B cell (primary cell): ENCODE results near the gene IL17B. TPM values are rescaled to one million over a fixed set of nuclear protein-coding genes. Genes with fewer than 3 reads are reported as not detected.

Experiments
- ATAC-seq: fragments of 200-7000 bp; cut with Tn5 transposase; one replicate; pipeline ENCODE4 v1.10.0; 2021; ENCODE audit warnings: low read depth, mild to moderate bottlenecking, moderate number of reproducible peaks, moderate library complexity
- CTCF ChIA-PET: fragments of 350-600 bp; sonication (Branson Sonifier 250); formaldehyde crosslinking; loops from one replicate; lab custom pipeline; 2021; ENCODE audit warnings: antibody characterized with exemption, inconsistent platforms; lab: Charles Lee
- POLR2A ChIA-PET: fragments of 350-600 bp; sonication (Branson Sonifier 250); formaldehyde crosslinking; loops from one replicate; lab custom pipeline; 2021; ENCODE audit warnings: antibody characterized with exemption; lab: Charles Lee
- DNase-seq: peaks from one replicate; pipeline ENCODE4 v3.0.0; 2013
- H2AFZ ChIP-seq: 2 replicates; pipeline ENCODE4 v1.6.1; 2012; ENCODE audit warnings: mild to moderate bottlenecking, low read depth, low read length; ENCODE audit not compliant: insufficient read depth, poor library complexity, severe bottlenecking
- H3K27ac ChIP-seq, 2 donors: 1 replicate in 1 of 2; 2 replicates in 1 of 2; pipeline ENCODE4 v1.5.1; 2012 to 2013; ENCODE audit warnings: low read length in 2 of 2, mild to moderate bottlenecking in 2 of 2, moderate library complexity in 1 of 2
- H3K27me3 ChIP-seq, 4 experiments: fragments of 200-600 bp in 1 of 4; sonication (generic) in 1 of 4; replicated peaks in 1 of 4; 1 replicate in 2 of 4; 2 replicates in 2 of 4; pipeline versions ENCODE4 v1.6.1 to v1.7.0; 2013 to 2016; ENCODE audit warnings: low read length in 3 of 4, mild to moderate bottlenecking in 2 of 4, mixed read lengths in 1 of 4, moderate library complexity in 1 of 4; ENCODE audit not compliant: insufficient read depth in 4 of 4, control insufficient read depth in 3 of 4; ENCODE audit errors: control extremely low read depth in 1 of 4
- H3K36me3 ChIP-seq, 2 experiments: replicated peaks in 1 of 2; 1 replicate in 1 of 2; 2 replicates in 1 of 2; pipeline versions ENCODE4 v1.6.1 to v1.7.1; 2013; ENCODE audit warnings: low read length in 1 of 2; ENCODE audit not compliant: insufficient read depth in 2 of 2, control insufficient read depth in 1 of 2; ENCODE audit errors: control extremely low read depth in 1 of 2, extremely low read depth in 1 of 2
- H3K4me1 ChIP-seq, 2 donors: fragments of 200-600 bp in 1 of 2; sonication (generic) in 1 of 2; 1 replicate in 1 of 2; 2 replicates in 1 of 2; pipeline versions ENCODE4 v1.5.1 to v1.6.1; 2013 to 2017; ENCODE audit warnings: low read length in 2 of 2; ENCODE audit not compliant: control insufficient read depth in 2 of 2, insufficient read depth in 2 of 2
- H3K4me2 ChIP-seq: replicated peaks from 2 replicates; pipeline ENCODE3; 2012; ENCODE audit warnings: mild to moderate bottlenecking, low read depth, low read length; ENCODE audit not compliant: poor library complexity, severe bottlenecking
- H3K4me3 ChIP-seq, 5 experiments: fragments of 200-600 bp in 1 of 5; sonication (generic) in 1 of 5; 1 replicate in 3 of 5; 2 replicates in 2 of 5; pipeline versions ENCODE4 v1.5.1 to v1.7.0; 2011 to 2016; ENCODE audit warnings: low read length in 4 of 5, mild to moderate bottlenecking in 4 of 5, low read depth in 2 of 5, control low read depth in 1 of 5, moderate library complexity in 1 of 5; ENCODE audit not compliant: insufficient read depth in 1 of 5; ENCODE audit errors: control extremely low read depth in 1 of 5, extremely low read depth in 1 of 5
- H3K79me2 ChIP-seq: fragments of 200-600 bp; sonication (generic); one replicate; pipeline ENCODE4 v1.6.0; 2016; ENCODE audit warnings: low read length; ENCODE audit not compliant: control insufficient read depth, insufficient read depth
- H3K9ac ChIP-seq: fragments of 200-600 bp; sonication (generic); 2 replicates; pipeline ENCODE4 v1.6.1; 2017; ENCODE audit warnings: mild to moderate bottlenecking, low read length, moderate library complexity
- H3K9me3 ChIP-seq, 3 donors: one replicate each; pipeline versions ENCODE4 v1.6.1 to v1.7.1; 2013; ENCODE audit warnings: low read length in 2 of 3; ENCODE audit not compliant: control insufficient read depth in 2 of 3, insufficient read depth in 1 of 3; ENCODE audit errors: control extremely low read depth in 1 of 3
- H4K20me1 ChIP-seq: 2 replicates; pipeline ENCODE4 v1.6.0; 2012; ENCODE audit warnings: mild to moderate bottlenecking, low read length; ENCODE audit not compliant: insufficient read depth, control insufficient read depth, poor library complexity, severe bottlenecking
- H3K27ac Mint-ChIP-seq: one replicate; pipeline ENCODE4 v1.8.0; 2021; ENCODE audit warnings: mixed read lengths
- H3K27me3 Mint-ChIP-seq: one replicate; pipeline ENCODE4 v1.8.0; 2021; ENCODE audit warnings: mixed read lengths
- H3K4me1 Mint-ChIP-seq: one replicate; pipeline ENCODE4 v1.8.0; 2021; ENCODE audit warnings: mixed read lengths
- H3K4me3 Mint-ChIP-seq: one replicate; pipeline ENCODE4 v1.8.0; 2021; ENCODE audit warnings: mixed read lengths
- H3K9me3 Mint-ChIP-seq: one replicate; pipeline ENCODE4 v1.8.0; 2022; ENCODE audit warnings: mixed read lengths; ENCODE audit not compliant: insufficient read depth
- CTCF ChIP-seq: fragments of 200-600 bp; IDR thresholded peaks from one replicate; pipeline ENCODE4 v1.8.0; 2022; ENCODE audit warnings: antibody characterized with exemption, mild to moderate bottlenecking
- EZH2 ChIP-seq: IDR thresholded peaks from 2 replicates; pipeline ENCODE4 v1.6.1; 2012; ENCODE audit warnings: borderline replicate concordance, low read depth, mild to moderate bottlenecking, moderate library complexity, low read length; ENCODE audit not compliant: insufficient read depth, poor library complexity, severe bottlenecking
- WGBS: methylation state at CpG from one replicate; pipeline ENCODE4 v1.1.5; 2013; ENCODE audit warnings: missing lambda C conversion rate; ENCODE audit not compliant: insufficient coverage; 5-methylcytosine and 5-hydroxymethylcytosine counted together
- intact Hi-C: fragments of 100-400 bp; cut with micrococcal nuclease; formaldehyde crosslinking; loops from one replicate; pipeline ENCODE4 v1.10.0; 2022
- polyA plus RNA-seq: library from polyadenylated mRNA; depleted of rRNA; stranded (reverse); fragments of >200 nt; gene quantifications from 2 replicates; pipeline ENCODE4 v1.2.3, GENCODE V29; 2012
- total RNA-seq, 2 donors: library from RNA; stranded (reverse); fragments of 120-200 nt in 1 of 2; gene quantifications; 1 replicate in 1 of 2; 2 replicates in 1 of 2; pipeline versions ENCODE4 v1.2.3 to v1.2.4, GENCODE V29; 2013 to 2022

IL17B gene
- total and polyA plus RNA-seq, 2 donors (not counting 1 experiment from before 2014, with no cell fraction given), result not detected

DNA sequence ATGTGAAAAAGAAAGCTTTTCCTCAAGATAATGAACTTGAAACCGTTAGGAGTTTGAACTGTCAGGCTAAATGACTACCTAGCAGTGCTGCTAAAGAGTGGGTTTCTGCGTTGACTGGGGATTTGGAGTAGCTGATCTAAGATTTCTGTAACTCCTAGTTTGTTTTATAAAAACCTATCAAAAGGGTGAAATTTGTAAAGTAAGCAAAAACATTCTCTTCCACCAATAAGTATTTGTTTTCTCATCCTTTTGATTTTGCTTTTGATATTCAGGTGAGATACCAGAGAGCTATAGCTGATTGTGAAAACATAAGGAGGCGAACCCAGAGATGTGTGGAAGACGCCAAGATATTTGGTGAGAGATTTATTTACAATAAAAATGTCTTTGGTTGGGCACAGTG is 29.7 kb downstream of the IL17B start:
- Histone ChIP-seq H3K9ac (no peak overlapping the region), H3K4me3 (no peak overlapping the region), H3K27ac (no peak overlapping the region), H3K4me2 (no peak overlapping the region), H3K4me1 (peaks cover 11 to 22% of the 10 kb centered on the region in 2 donors), H3K79me2 (peaks cover 18% of the 10 kb centered on the region), H4K20me1 (peaks cover 17% of the 10 kb centered on the region), H3K36me3 (peaks cover 6 to 61% of the 10 kb centered on the region in 2 experiments), H2AFZ (no peak overlapping the region), H3K27me3 (no peaks in the 10 kb centered on the region), H3K9me3 (peaks cover 0 to 11% (median 0%) of the 10 kb centered on the region in 3 donors)
- ATAC-seq (no peak), DNase-seq (no peak)
- intact Hi-C loops, result loop anchor here (10.0 kb wide), 1 partner anchor 515 kb away; no protein-coding TSS in a partner anchor
- TF ChIP-seq CTCF (no peak), EZH2 (no peak)
- H3K27ac Mint-ChIP-seq, result no peak overlapping the region
- CTCF ChIA-PET, result interaction anchor here (1.1 to 1.4 kb wide), 2 partner anchors 12 to 21 kb away, joined by 3 read pairs; no protein-coding TSS in a partner anchor
- H3K27me3 Mint-ChIP-seq, result no peaks in the 10 kb centered on the region
- H3K4me3 Mint-ChIP-seq, result no peak overlapping the region
- WGBS, result 100% methylated on average over 3 of the region's 4 CpGs
- peaks cover 25% of the 10 kb centered on the region for H3K4me1 Mint-ChIP-seq
- POLR2A ChIA-PET, result no interaction called here
- H3K9me3 Mint-ChIP-seq, result no peaks in the 10 kb centered on the region

DNA sequence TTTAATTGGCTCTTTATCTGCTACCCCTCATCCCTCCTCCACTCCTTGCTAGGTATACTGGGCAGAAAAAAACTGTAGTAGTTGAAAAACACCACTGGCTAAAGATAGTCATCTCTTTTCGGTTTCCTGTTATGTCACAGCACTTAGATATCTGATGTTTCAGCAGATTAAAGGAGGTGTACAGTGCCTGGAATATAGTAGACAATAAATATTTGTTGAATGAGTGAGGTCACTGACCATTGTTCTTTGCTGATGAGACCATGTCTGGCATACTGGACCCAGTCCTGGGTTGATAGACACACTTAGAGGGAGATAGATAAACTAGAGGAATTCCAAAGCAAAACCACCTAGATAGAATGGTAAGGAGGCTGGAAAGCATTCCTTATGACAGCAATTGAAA is 30.6 kb downstream of the IL17B start:
- no peak overlapping the region for H2AFZ ChIP-seq
- no peak overlapping the region for H3K4me2 ChIP-seq
- H3K79me2 ChIP-seq, result peaks cover 17% of the 10 kb centered on the region
- peaks cover 0 to 11% (median 0%) of the 10 kb centered on the region in 3 donors for H3K9me3 ChIP-seq
- H3K27ac Mint-ChIP-seq, result no peak overlapping the region
- TF ChIP-seq CTCF (no peak), EZH2 (no peak)
- peaks cover 17% of the 10 kb centered on the region for H4K20me1 ChIP-seq
- no peak overlapping the region for H3K4me3 ChIP-seq
- ATAC-seq, result no peak
- H3K4me1 ChIP-seq, result peaks cover 11 to 22% of the 10 kb centered on the region in 2 donors
- no CpG with 5 or more reads among the region's 1 CpG for WGBS
- no peaks in the 10 kb centered on the region for H3K27me3 Mint-ChIP-seq
- no peak overlapping the region for H3K27ac ChIP-seq
- DNase-seq, result no peak
- H3K9ac ChIP-seq, result no peak overlapping the region
- intact Hi-C loops, result loop anchor here (10.0 kb wide), 1 partner anchor 514 kb away; no protein-coding TSS in a partner anchor
- H3K4me1 Mint-ChIP-seq, result peaks cover 29% of the 10 kb centered on the region
- CTCF ChIA-PET, result interaction anchor here (1.1 kb wide), 1 partner anchor 22 kb away, joined by 3 read pairs; no protein-coding TSS in a partner anchor
- POLR2A ChIA-PET, result no interaction called here
- H3K36me3 ChIP-seq, result peaks cover 2 to 52% of the 10 kb centered on the region in 2 experiments
- no peaks in the 10 kb centered on the region for H3K27me3 ChIP-seq
- H3K4me3 Mint-ChIP-seq, result no peak overlapping the region
- no peaks in the 10 kb centered on the region for H3K9me3 Mint-ChIP-seq
